IPS DF 19.7 (cell line): ENCODE data around the gene KCTD10.
A peak's percentile ranks its signal among the peaks of the same experiment; 100 is the strongest.
"Not testable (repeated sequence)": the region's sequence is repeated elsewhere in the genome, so short reads cannot be mapped to it uniquely, and the experiment has no call there.

Source experiments
- DNase-seq: peaks from one replicate; pipeline ENCODE4 v3.0.0-alpha.2; 2013; ENCODE audit warnings: low read depth, low spot score

The KCTD10 gene

GRCh38 chr12:109473526-109474270 is 3.4 kb downstream of the KCTD10 start:
- not testable (repeated sequence) for DNase-seq

- no peak for DNase-seq
These were observed 4.1 kb downstream of the KCTD10 start for GRCh38 chr12:109473006-109473405.

DNA sequence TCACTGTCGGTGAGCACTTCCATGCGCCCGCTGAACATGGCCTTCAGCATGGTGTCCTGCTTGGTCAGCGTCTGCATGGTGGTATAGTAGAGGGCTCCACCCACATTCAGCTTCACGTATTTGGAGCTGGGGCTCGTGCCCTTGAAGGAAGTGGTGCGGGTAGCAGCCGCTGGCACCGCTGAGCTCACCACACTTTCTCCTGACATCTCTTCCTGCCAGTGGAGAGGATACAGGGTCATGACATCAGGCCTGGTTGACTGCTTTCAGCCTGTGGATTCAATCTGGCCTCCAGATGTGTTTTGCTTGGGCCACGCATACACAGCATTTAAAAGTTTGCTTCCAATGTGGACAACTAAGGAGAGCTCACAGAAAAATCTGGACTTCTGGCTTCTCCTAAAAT is 7.6 kb downstream of the KCTD10 start:
- no peak for DNase-seq

GRCh38 chr12:109467978-109468676 is 9.0 kb downstream of the KCTD10 start:
- no peak for DNase-seq

DNA sequence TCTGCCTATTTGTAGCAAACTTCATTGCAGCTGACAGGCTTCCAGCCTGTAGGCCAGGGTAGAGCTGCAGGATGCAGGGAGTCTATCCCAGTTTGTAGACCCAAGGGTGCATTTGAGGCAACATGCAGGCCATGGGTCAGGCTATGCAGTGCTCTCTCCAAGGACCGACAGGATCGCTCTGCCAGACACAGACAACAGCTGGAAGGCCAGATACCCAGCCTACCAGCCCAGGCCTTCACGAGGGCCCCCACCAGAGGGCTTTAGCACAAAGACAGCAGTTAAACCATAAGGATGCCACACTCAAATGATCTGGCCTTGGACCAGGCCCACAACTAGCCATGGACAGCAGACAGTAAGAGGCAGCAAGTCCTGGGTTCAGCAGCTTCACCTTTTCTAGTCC is 10.3 kb downstream of the KCTD10 start:
- no peak for DNase-seq

DNA sequence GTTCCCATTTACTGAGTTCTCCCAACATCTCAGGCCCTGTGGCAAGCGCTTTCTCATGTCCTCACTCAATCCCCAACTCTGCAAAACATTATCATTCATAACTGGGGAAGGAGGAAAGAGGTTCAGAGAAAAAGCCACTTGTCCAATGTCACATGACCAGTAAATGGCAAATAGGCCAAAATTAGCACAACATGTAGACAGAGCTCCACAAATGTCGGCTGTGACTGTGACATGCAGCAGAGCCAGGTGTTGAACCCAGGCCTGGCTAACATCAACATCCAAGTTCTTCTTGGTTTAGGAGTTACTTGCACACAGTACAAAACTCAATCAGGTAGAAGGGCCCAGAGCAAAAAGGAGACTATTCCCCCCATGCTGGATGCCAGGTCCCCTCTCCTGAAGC is 10.8 kb downstream of the KCTD10 start:
- DNase-seq: no peak

GRCh38 chr12:109464642-109465351 is 12.3 kb downstream of the KCTD10 start:
- no peak for DNase-seq

- no peak for DNase-seq
These were observed 13.3 kb downstream of the KCTD10 start for GRCh38 chr12:109463756-109464155.

GRCh38 chr12:109462868-109463692 is 14.0 kb downstream of the KCTD10 start:
- no peak for DNase-seq

GRCh38 chr12:109461846-109462756 is 15.0 kb downstream of the KCTD10 start:
- no peak for DNase-seq

GRCh38 chr12:109461049-109461845 is 15.9 kb downstream of the KCTD10 start:
- no peak for DNase-seq

- DNase-seq: no peak
These were observed 16.6 kb downstream of the KCTD10 start for GRCh38 chr12:109460538-109460937.

DNA sequence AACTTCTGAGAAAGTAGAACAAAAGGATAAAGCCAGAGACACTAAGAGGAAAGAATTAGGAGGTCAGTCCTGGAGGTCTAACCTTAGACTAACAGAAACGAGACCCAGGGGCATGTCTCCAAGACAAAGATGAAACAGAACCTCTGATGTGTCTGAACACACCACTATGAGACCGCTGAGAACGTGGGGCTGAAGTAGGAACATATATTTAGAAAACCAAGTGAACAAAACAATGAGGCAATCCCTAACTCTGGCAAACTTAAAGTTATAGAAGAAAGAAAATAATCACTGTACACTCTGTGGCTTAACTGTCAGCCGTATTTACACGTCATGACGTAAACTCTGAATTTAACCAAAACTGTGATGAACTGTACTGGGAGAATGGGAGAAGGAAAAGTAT is 17.9 kb downstream of the KCTD10 start:
- DNase-seq: no peak

DNA sequence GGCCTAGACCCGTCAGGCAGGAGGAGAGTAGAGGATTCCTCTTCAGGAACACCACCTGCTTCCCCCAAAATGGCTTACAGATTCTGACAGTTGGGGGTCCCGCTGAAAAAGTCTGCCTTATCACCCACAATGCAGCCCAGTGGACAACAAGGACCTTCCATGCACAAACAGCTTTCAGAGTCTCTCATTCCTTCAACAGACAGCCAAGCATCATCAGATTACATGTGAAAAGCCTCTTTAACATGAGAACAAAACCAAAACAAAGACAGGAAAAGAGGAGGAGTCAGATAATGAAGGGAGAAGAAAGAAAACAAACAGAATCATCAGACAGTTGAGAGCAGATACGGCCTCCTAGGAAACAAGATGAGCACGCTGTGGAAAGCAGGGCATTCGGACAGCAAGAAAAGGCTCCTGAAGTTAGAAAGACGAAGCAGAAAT is 18.3 kb downstream of the KCTD10 start:
- DNase-seq: peak; percentile 90

DNA sequence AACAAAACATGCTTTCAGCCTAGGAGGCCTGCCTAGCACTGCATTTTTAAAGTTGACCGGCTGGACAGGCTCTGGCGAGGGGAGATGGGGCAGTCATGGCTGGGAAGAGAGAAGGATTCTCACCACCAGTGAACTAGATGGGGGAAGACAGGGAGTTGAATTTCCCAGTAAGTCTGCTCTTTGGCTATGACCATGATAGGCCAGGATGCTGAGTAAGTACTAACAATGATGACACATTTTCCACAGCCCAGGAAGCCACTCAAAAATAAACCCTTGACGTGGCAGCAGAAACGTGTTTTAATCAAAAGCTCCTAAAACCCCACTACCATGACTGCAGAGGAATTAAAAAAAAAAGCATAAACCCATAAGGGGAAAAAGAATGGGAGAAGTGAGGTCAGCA is 19.0 kb downstream of the KCTD10 start:
- DNase-seq: no peak

GRCh38 chr12:109455706-109456105 is 21.4 kb downstream of the KCTD10 start:
- DNase-seq: no peak

GRCh38 chr12:109452489-109452888 is 24.6 kb downstream of the KCTD10 start:
- no peak for DNase-seq

DNA sequence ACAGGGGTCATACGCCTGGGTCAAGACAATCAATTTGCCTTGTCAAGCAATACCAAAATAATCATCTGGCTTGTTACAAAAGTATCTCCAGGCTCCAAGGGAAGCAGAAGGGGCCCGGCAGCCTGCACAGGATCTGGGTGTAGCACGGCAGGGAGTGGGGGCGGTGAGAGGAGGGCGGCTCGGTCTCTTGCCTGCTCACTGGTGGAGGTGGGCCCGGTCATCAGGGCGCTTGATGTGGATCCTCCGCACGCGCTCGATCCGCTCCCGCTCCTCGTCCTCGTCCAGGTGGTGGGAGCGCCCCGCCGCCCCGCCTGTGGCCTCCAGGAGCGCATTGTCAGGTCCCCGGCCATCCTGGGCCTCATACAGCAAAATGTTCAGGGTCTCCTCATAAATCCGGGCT is 25.7 kb downstream of the KCTD10 start:
- no peak for DNase-seq

DNA sequence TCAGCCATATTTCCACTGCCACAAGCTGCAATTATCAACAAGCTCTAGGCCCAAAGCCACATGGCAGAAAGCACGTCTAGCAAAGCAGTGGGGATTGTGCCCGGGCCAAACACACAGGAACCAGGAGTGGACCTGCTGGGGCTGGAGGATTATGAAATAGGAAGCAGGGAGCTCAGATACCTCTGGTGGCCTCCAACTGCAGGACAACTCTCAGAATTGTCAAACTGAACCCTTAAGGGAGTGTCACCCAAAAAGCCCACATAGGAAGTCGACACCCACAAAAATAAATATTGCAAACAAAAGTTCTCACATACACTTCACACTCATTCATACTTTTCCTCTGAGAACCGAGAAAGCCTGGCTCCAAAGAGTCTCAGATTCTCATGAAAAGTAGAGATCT is 26.1 kb downstream of the KCTD10 start:
- DNase-seq: no peak
